Suprapubic skin (tissue), 3 donors: ENCODE measurements around the gene MUS81.

ENCODE experiments used
- CTCF ChIP-seq, 2 donors: fragments of 200-600 bp in 1 of 2; fragments of 450-650 bp in 1 of 2; sonication (generic) in 1 of 2; IDR thresholded peaks; one replicate each; pipeline ENCODE4 v1.5.1; 2016 to 2019; ENCODE audit warnings: antibody characterized with exemption in 2 of 2, mild to moderate bottlenecking in 1 of 2, moderate library complexity in 1 of 2
- EP300 ChIP-seq: sonication (generic); formaldehyde crosslinking; IDR thresholded peaks from one replicate; pipeline ENCODE4 v1.6.1; 2017; ENCODE audit warnings: antibody characterized with exemption

GRCh38 chr11:65834202-65834601, 26.0 kb upstream of the MUS81 start:
- no peak for TF ChIP-seq EP300
- TF ChIP-seq CTCF (IDR thresholded peaks at IDR 0.05): no peak
